ENCODE data around the gene ZNF3. TPM values are rescaled to one million over a fixed set of nuclear protein-coding genes. Genes with fewer than 3 reads are reported as not detected.

The ZNF3 gene
- total RNA-seq, 1 donor from 2014 or later, result 37.1 TPM

DNA sequence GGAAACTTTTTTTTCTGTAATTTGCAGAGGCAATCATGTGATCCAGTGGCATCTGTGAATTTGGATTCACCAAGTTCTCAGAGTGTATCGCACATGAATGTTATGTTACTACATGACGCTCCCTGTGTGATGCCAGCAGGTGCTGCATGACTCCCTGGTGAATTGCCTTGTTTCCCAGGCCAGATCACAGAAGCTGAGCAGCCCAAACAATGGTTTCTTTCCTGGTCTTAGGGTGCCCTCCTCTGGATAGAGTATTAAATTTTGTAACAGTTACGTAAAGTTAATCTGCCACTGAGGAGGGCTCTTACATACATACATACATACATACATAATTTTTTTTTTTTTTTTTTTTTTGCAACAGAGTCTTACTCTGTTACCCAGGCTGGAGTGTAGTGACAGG lies 28.3 kb downstream of the ZNF3 start:
- DNase-seq (ENCODE audit: low spot score), result peak; percentile 71

DNA sequence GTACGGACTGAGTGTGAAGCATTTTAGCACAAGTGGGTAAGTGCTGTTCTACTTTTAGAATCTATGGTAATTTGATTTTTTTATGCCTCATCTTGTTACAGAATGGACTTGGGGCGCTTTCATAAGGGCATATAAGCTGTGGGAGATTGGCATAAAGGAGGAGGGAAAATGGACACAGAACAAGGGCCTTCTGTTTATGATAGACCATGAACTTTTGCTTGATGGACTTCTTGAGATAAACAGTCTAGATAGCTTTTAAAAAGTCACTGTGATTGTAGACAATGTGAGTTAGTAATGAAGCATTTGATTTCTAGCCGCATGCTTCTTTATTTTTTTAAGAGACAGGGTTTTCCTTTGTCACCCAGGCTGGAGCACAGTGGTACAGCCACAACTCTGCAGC lies 29.9 kb downstream of the ZNF3 start:
- no peak for DNase-seq (ENCODE audit: low spot score)

DNA sequence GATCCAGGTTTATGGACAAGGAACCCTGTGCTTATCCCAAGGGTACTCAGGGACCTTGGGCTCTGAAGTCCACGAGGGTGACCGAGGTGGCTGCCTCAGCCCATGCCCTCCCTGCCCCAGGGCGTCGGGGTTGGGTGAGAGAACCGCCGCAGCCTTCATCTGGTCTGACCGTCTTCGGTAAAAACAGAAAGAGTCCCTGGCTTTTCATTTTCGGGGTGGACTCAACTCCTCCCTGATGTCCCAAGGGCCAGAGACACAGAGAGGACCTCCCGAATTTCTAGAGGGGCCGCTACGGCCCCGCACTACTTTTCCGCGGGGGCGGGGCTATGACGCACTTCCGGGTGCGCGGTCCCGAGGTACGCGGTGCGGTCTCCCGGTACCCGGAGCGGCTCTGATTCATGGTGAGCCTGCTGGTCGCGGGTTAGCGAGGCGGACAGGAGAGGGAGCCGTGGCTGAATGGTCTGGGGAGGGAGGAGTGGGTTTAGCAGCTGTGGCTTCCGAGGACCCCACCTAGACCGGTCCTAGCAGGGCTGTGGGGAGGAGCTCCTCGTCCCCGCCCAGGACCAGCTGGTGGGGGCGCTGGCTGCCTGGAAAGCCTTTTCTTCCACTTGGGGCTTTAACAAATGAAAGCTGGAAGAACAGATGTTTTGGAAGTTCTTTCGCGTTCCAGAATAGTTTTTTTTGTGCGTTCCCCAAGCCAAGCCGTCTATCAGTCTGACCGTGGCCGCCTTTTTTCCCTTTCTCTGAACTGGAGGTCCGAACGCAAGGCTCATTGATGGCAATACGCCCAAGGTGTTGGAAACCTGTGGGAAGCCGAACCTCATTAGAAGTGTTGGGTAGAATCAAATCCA lies 31.9 kb downstream of the ZNF3 start, which contains the start of gene ZSCAN21:
TSS of gene ZSCAN21 (plus strand) at position 334 of the 851 bp plus-strand sequence. CDS start 7,233 bp downstream, outside the sequence.
- peak; percentile 90 for DNase-seq (ENCODE audit: low spot score)

DNA sequence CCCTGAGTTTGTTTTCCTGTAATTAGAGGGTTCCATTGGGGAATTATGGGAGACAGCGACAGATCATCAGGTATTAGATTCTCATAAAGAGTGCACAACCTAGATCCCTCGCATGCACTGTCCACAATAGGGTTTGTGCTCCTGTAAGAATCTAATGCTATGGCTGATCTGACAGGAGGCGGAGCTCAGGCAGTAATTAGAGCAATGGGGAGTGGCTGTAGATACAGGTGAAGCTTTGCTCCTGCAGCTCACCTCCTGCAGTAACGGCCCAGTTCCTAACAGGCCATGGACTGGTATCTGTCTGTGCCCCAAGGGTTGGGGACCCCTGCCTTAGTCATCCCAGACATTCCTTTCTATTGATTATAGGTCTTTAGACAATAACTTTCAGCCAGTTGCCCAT lies 32.8 kb downstream of the ZNF3 start:
- no peak for DNase-seq (ENCODE audit: low spot score)

DNA sequence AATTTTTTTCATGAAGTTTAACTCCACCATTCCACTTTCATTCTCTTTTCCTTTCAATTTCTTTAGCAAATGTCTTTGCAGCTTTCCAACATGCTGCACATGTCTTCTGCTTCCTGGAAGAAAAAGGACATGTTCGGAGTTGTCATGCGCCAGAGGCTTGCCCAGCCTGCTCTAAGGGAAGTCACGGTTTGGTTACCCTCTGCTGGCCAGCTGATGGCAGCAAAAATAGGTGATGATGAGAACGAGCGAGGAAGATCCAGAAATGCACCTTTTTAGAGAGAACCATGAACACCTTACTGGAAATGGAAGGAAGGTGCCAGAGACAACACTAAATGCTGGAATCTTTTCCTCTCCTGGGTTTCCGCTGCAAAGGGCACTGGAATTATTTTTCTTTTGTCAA lies 36.8 kb downstream of the ZNF3 start:
- DNase-seq (ENCODE audit: low spot score), result no peak

DNA sequence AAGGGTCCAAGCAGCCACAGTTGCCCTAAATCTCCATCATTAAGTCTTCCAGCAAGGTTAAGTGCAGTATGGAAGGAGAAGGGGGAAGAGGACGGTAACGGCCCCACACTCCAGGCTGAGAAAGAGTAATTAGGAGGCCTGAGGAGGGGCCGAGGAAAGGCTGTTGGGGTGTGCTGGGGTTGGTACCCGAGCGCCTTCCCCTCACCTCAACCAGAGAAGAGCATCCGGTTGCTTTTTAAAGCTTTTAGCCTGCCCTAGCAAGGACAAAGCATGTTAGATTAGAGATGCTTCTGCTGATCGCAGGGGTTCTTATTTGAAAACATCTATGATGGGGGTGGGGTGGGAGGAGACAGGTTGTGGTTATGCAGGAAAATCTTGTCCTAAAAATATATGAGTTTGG lies 40.9 kb downstream of the ZNF3 start:
- DNase-seq (ENCODE audit: low spot score), result no peak

DNA sequence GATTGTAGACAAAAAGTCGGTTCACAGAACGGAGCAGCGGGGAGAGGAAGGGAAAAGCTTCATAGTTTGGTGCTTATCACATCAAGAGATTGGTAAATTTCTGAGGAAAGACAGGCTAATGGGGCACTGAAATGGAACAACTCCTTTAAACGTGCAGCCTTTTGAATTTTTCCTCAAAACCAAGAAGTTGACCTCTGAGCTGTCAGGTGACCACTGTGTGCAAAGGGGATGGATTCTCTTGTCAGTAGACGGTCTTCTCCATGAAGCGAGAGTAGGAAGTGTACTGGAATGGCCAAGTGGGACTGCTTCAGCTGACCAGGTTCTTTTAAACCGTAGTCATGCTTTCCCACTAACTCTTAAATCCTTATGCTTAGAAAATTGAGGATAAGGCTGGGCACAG lies 43.2 kb downstream of the ZNF3 start:
- no peak for DNase-seq (ENCODE audit: low spot score)

DNA sequence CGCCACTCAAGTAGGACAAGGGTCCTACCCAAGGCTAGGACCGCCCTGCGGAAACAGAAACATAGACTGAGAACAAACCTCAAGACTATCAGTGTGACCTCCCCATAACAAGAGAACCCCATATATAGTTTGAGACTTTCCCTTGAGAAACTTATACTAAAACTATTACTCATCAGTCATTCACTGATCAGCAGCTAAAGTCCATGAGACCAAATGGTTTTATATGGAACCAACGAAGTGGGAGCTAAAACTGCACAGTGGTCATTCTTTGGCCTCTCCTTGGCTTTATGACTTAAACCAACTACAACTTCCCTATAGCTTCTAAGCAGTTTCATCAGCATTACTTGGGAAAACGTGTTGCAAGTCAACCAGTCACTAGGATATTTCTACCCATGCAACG lies 45.6 kb downstream of the ZNF3 start:
- DNase-seq (ENCODE audit: low spot score), result no peak

DNA sequence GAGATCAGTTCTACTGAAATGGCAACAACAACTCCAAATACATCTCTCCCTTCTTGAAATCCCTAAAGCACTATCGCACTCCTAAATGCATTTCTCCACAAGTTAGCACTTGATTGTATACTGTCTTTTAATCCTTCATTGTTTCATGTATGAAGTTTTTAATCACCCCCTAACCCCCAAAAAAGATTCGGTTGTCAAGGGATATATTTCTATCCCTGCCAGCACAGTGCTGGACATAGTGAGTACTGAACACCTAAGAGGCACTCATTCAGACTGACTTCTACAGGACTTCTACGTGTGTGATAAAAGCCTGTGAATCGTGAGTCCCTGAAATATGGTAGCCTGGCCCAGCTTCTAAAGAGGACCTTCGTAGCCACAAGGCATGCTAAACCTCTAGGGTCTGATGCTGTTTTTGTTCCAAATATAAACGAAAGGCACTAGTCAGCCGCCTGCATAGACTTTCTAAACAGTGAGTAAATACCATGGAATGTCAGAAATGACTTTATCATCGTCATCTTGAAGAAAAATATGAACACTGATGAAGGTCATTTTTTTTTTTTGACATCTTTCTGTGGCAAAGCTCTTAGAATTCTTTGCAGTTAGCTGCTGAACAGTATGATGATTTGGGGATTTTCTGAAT lies 46.5 kb downstream of the ZNF3 start:
- DNase-seq (ENCODE audit: low spot score), result peak; percentile 28

GRCh38 chr7:100033526-100033925 lies 48.0 kb downstream of the ZNF3 start:
- no peak for DNase-seq (ENCODE audit: low spot score)

DNA sequence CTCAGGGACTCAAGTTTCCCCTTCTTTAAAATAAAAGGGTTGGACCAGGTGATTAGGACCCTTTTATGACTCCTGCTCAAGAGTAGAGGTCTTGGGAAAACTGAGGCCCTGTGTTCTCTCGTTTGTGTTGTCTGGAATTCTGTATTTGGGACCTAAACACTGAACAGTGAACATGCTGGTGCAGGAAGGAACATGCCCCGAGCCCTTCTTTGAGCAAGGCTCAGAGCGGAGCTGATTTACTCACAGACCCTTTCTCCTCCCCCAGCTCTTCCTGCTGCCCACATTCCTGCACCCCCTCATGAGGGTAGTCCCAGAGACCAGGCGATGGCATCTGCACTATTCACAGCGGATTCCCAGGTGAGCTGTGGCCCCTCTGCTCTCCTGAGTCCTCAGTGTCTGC lies 51.9 kb downstream of the ZNF3 start:
- DNase-seq (ENCODE audit: low spot score), result peak; percentile 51

GRCh38 chr7:100027197-100027596 lies 54.3 kb downstream of the ZNF3 start:
- no peak for DNase-seq (ENCODE audit: low spot score)

DNA sequence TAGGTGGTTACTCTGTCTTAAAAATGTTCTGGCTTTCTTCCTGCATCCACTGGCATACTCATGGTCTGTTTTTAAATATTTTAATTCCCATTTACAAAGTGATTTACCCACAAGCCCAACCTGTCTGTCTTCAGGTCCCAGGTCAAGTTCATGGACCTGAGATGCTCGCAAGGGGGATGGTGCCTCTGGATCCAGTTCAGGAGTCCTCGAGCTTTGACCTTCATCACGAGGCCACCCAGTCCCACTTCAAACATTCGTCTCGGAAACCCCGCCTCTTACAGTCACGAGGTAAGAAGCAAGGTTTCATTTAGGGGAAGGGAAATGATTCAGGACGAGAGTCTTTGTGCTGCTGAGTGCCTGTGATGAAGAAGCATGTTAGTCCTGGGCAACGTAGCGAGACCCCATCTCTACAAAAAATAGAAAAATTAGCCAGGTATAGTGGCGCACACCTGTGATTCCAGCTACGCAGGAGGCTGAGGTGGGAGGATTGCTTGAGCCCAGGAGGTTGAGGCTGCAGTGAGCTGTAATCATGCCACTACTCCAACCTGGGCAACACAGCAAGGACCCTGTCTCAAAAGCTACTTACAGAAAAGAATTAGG lies 57.4 kb downstream of the ZNF3 start:
- DNase-seq (ENCODE audit: low spot score), result no peak

GRCh38 chr7:100023526-100023925 lies 58.0 kb downstream of the ZNF3 start:
- DNase-seq (ENCODE audit: low spot score), result no peak

GRCh38 chr7:100022621-100023020 lies 58.9 kb downstream of the ZNF3 start:
- DNase-seq (ENCODE audit: low spot score), result peak; percentile 66

GRCh38 chr7:100021297-100021696 lies 60.2 kb downstream of the ZNF3 start:
- DNase-seq (ENCODE audit: low spot score), result no peak

Other genes starting within 250 kb of the ZNF3 start
- gene OR2AE1, start 204.7 kb downstream of the ZNF3 start, total RNA-seq (ENCODE audit: insufficient read depth, low replicate concordance), result 0.96 TPM
- gene TRIM4, start 162.2 kb downstream of the ZNF3 start, total RNA-seq (ENCODE audit: insufficient read depth, low replicate concordance), result 24.6 TPM
- gene GJC3, start 152.1 kb downstream of the ZNF3 start, total RNA-seq (ENCODE audit: insufficient read depth, low replicate concordance), result not detected
- gene AZGP1, start 105.7 kb downstream of the ZNF3 start, total RNA-seq (ENCODE audit: insufficient read depth, low replicate concordance), result 9.9 TPM
- gene ZKSCAN1, start 66.1 kb downstream of the ZNF3 start, total RNA-seq (ENCODE audit: insufficient read depth, low replicate concordance), result 27.7 TPM
- gene ZSCAN21, start 31.9 kb downstream of the ZNF3 start, total RNA-seq (ENCODE audit: insufficient read depth, low replicate concordance), result 7.0 TPM
- gene COPS6, start 7.2 kb upstream of the ZNF3 start, total RNA-seq (ENCODE audit: insufficient read depth, low replicate concordance), result 19.5 TPM
- 21.7 TPM for gene MCM7, start 19.7 kb upstream of the ZNF3 start, total RNA-seq (ENCODE audit: insufficient read depth, low replicate concordance)
- 6.0 TPM for gene AP4M1, start 19.9 kb upstream of the ZNF3 start, total RNA-seq (ENCODE audit: insufficient read depth, low replicate concordance)
- 22.1 TPM for gene TAF6, start 37.6 kb upstream of the ZNF3 start, total RNA-seq (ENCODE audit: insufficient read depth, low replicate concordance)
- gene CNPY4, start 37.9 kb upstream of the ZNF3 start, total RNA-seq (ENCODE audit: insufficient read depth, low replicate concordance), result 33.0 TPM
- 1.9 TPM for gene MBLAC1, start 45.2 kb upstream of the ZNF3 start, total RNA-seq (ENCODE audit: insufficient read depth, low replicate concordance)
- 14.4 TPM for gene LAMTOR4, start 67.2 kb upstream of the ZNF3 start, total RNA-seq (ENCODE audit: insufficient read depth, low replicate concordance)
- 2.6 TPM for gene TRAPPC14, start 77.0 kb upstream of the ZNF3 start, total RNA-seq (ENCODE audit: insufficient read depth, low replicate concordance)
- 1.2 TPM for gene GAL3ST4, start 86.9 kb upstream of the ZNF3 start, total RNA-seq (ENCODE audit: insufficient read depth, low replicate concordance)
- gene GPC2, start 95.7 kb upstream of the ZNF3 start, total RNA-seq (ENCODE audit: insufficient read depth, low replicate concordance), result 0.72 TPM
- gene STAG3, start 96.2 kb upstream of the ZNF3 start, total RNA-seq (ENCODE audit: insufficient read depth, low replicate concordance), result 1.9 TPM
- 0.48 TPM for gene PVRIG, start 138.2 kb upstream of the ZNF3 start, total RNA-seq (ENCODE audit: insufficient read depth, low replicate concordance)
- 1.2 TPM for gene SPDYE3, start 226.0 kb upstream of the ZNF3 start, total RNA-seq (ENCODE audit: insufficient read depth, low replicate concordance)

All from umbilical cord (tissue), 2 donors.